PC-9 (cell line): ENCODE measurements around the gene AHDC1.

Experiments used
- EZH2 ChIP-seq: fragments of 200-600 bp; sonication (generic); IDR thresholded peaks from 2 replicates; pipeline ENCODE4 v1.8.0; 2017; ENCODE audit warnings: antibody characterized with exemption, low read depth
- TF ChIP-seq, protein P1 (sequence below): fragments of 200-600 bp; sonication (generic); conservative IDR thresholded peaks from 2 replicates; pipeline ENCODE4 v1.6.1; 2017; ENCODE audit warnings: mixed run types, antibody characterized with exemption, mild to moderate bottlenecking, moderate library complexity

DNA sequence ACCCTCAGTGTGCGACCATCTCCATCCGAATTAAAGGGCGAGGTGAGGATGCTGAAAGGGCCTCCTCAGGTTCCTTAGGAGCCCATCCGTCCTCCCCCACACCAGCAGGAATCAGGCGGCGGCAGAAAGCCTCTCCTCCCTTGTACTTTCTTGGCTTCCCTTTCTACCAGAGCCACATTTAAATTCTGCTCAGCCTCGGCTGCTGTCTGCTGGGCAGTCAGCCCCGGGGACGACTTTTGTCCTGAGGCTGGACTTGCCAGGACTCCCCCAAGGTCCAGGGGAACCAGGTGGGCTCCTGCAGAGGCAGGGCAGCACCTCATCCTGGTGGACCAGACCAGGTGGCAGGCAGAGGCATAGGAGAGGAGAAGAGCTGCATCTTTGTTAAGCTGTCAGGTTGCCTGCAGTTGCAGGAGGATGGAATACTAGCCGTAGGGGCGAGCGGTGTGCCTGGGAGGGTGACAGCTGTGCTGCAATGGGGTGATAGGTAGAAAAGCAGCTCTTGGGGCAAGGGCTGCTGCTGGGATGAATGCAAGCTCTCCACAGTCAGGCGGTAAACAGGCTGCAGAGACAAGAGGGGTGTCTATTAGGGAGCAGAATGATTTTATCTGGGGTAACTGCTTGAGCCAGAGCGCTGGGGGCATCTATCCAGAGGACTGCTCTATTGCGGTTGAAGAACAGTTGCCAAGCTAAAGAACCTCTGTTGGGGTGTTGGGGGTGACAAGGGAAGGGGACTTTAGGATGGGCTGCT is 67.8 kb downstream of the AHDC1 start:
- TF ChIP-seq, protein P1, sequence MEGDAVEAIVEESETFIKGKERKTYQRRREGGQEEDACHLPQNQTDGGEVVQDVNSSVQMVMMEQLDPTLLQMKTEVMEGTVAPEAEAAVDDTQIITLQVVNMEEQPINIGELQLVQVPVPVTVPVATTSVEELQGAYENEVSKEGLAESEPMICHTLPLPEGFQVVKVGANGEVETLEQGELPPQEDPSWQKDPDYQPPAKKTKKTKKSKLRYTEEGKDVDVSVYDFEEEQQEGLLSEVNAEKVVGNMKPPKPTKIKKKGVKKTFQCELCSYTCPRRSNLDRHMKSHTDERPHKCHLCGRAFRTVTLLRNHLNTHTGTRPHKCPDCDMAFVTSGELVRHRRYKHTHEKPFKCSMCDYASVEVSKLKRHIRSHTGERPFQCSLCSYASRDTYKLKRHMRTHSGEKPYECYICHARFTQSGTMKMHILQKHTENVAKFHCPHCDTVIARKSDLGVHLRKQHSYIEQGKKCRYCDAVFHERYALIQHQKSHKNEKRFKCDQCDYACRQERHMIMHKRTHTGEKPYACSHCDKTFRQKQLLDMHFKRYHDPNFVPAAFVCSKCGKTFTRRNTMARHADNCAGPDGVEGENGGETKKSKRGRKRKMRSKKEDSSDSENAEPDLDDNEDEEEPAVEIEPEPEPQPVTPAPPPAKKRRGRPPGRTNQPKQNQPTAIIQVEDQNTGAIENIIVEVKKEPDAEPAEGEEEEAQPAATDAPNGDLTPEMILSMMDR = no peak
- no peak for TF ChIP-seq EZH2
